Colonic mucosa (tissue), 4 donors: Measurements from ENCODE around the gene GSE1. TPM values are rescaled to one million over a fixed set of nuclear protein-coding genes. Genes with fewer than 3 reads are reported as not detected.

ENCODE experiments used
- DNase-seq: peaks from one replicate; pipeline ENCODE4 v3.0.0-alpha.2; 2020
- H3K27ac ChIP-seq: fragments of 200-600 bp; one replicate; pipeline ENCODE4 v1.8.0; 2021
- H3K27me3 ChIP-seq: fragments of 200-600 bp; one replicate; pipeline ENCODE4 v1.8.0; 2021
- H3K36me3 ChIP-seq: fragments of 200-600 bp; one replicate; pipeline ENCODE4 v1.8.0; 2021
- H3K4me1 ChIP-seq: fragments of 200-600 bp; one replicate; pipeline ENCODE4 v1.8.0; 2021; ENCODE audit warnings: mild to moderate bottlenecking
- H3K4me3 ChIP-seq: fragments of 200-600 bp; one replicate; pipeline ENCODE4 v1.8.0; 2021
- H3K9ac ChIP-seq, 2 donors: one replicate each; pipeline ENCODE4 v1.7.0; 2013; ENCODE audit warnings: control low read depth in 2 of 2, low read depth in 2 of 2, low read length in 2 of 2
- H3K9me3 ChIP-seq: fragments of 200-600 bp; one replicate; pipeline ENCODE4 v1.8.0; 2021
- intact Hi-C: fragments of 100-400 bp; cut with DNase I; formaldehyde crosslinking; loops from one replicate; pipeline ENCODE4 v1.14.1; 2022
- total RNA-seq, 2 donors: library from RNA; stranded (reverse); fragmentation: NEBNext Ultra II Directional in 1 of 2; extraction: Animal tissue kit (Norgen Biotek cat#: 25700) in 1 of 2; gene quantifications; one replicate each; pipeline ENCODE4 v1.2.1, GENCODE V29; 2021
- TF ChIP-seq, protein P1 (sequence below): fragments of 200-600 bp; IDR thresholded peaks from one replicate; pipeline ENCODE4 v1.8.0; 2022; ENCODE audit warnings: antibody characterized with exemption, mild to moderate bottlenecking
- donor health status: healthy.
- donor health status: DM: no; HTN: no; CAD: no.
- donor health status: DM: no; HTN: no; CAD: no.

The GSE1 gene
- total RNA-seq, 2 donors from 2014 or later = 79.2 to 103 TPM

DNA sequence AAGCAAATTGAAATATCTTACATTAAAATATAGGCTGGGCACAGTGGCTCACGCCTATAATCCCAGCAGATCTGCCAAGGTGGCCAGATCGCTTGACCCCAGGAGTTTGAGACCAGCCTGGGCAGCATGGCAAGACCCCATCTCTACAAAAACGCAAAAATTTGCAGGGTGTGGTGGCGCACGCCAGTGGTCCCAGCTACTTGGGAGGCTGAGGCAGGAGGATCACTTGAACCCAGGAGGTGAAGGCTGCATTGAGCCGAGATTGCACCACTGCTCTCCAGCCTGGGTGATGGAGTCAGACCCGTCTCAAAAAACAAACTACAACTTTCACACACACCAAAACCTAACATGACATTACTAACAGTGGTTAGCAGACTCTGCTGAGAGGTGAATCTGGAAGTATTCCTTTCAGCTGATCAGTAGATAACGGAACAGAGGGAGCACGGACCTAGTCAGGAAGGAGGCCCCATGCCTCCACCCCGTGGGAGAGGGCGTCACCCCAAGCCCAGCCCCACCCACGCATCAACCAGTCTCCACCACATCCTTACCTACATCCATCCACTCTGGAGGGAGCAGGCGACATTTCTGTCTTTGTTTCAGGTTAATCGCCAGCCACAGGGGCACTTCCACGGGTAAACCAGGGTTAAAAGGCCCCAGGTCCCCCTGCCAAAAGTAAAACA is 73.9 kb downstream of the GSE1 start:
- Histone ChIP-seq H3K9ac (no peak overlapping the region), H3K36me3 (no peaks in the 10 kb centered on the region), H3K4me1 (no peaks in the 10 kb centered on the region), H3K9me3 (no peaks in the 10 kb centered on the region), H3K4me3 (no peak overlapping the region), H3K27ac (no peak overlapping the region), H3K27me3 (no peaks in the 10 kb centered on the region)
- peak; percentile 51 for DNase-seq
- TF ChIP-seq, protein P1, sequence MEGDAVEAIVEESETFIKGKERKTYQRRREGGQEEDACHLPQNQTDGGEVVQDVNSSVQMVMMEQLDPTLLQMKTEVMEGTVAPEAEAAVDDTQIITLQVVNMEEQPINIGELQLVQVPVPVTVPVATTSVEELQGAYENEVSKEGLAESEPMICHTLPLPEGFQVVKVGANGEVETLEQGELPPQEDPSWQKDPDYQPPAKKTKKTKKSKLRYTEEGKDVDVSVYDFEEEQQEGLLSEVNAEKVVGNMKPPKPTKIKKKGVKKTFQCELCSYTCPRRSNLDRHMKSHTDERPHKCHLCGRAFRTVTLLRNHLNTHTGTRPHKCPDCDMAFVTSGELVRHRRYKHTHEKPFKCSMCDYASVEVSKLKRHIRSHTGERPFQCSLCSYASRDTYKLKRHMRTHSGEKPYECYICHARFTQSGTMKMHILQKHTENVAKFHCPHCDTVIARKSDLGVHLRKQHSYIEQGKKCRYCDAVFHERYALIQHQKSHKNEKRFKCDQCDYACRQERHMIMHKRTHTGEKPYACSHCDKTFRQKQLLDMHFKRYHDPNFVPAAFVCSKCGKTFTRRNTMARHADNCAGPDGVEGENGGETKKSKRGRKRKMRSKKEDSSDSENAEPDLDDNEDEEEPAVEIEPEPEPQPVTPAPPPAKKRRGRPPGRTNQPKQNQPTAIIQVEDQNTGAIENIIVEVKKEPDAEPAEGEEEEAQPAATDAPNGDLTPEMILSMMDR = no peak
- intact Hi-C loops = no loop called here

DNA sequence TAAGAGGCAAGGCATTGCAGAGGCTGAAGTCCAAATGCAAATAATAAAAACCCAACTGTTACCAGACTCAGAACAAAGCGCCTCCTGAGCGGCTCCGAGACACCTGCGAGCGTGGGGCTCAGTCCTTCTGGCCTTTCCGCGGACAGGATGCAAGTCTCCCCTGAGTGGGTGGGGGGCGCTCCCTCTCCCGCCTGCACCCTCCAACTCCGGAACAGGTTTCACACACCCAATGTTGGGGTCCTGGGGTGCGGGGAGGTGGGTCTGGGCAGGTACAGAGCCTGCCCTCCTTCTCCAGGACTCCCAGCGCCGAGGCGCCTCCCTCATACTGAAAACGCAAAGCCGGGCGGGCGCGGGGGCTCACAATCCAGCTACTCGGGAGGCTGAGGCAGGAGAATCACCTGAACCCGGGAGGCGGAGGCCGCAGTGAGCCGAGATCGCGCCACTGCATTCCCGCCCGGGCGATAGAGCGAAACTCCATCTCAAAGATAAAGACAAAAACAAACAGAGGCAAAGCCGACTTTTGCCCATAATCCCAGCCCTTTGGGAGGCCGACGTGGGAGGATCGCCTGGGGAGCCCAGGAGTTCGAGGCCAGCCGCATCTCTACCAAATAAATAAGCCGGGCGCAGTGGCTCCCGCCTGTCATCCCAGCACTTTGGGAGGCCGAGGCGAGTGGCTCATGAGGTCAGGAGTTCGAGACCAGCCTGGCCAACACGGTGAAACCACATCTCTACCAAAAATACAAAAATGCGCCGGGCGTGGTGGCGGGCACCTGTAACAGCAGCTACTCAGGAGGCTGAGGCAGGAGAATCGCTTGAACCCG is 74.7 kb downstream of the GSE1 start:
- Histone ChIP-seq H3K9ac (peak overlapping the region; percentile 26 to 38), H3K27me3 (no peaks in the 10 kb centered on the region), H3K27ac (no peak overlapping the region), H3K9me3 (no peaks in the 10 kb centered on the region), H3K4me1 (no peaks in the 10 kb centered on the region), H3K36me3 (no peaks in the 10 kb centered on the region), H3K4me3 (peak overlapping the region; percentile 65)
- intact Hi-C loops = no loop called here
- TF ChIP-seq, protein P1 = no peak
- DNase-seq = peak; percentile 53

DNA sequence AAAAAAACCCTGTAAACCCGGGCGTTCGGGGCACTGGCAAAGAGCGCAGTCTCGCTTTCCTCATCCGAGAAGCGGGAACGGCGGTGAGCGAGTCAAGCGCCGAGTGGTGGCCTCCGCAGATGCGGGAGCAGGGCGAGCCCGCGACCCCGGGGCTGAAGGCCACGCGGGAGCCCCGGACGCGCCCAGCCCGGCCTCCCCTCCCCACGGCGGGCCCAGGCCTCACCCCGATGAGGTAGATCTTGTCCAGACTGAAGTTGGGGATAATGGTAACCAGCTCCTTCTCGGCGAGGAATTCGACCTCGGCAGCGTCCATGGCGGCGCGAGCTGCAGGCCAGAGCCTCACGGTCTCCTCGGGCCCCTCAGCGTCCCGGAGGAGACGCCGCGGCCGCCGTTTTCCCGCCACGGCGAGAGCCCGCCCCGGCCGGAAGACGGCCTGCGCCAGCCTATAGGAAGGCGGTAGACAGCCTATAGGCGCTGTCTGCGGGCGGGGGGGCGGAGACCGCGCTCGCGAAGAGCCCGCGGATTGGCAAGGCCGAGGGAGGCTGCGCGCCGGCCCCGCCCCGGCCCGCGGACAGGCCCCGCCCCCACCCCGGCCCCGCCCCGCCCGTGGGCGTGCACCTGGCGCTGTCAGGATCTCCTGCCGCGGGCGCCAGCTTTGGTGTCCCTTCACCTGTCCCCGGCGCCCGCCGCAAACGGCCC is 75.6 kb downstream of the GSE1 start, which contains the start of gene GINS2:
Gene GINS2 (minus strand): TSS at position 369 of the 699 bp plus-strand sequence. CDS start 56 bp downstream, at position 313.
- Histone ChIP-seq H3K27ac (no peak within 1 kb of the TSS), H3K27me3 (no peaks in the 10 kb centered on the region), H3K4me3 (peak within 1 kb of the TSS; percentile 65), H3K9ac (peak within 1 kb of the TSS; percentile 38 to 55), H3K4me1 (no peaks in the 10 kb centered on the region), H3K9me3 (no peaks in the 10 kb centered on the region), H3K36me3 (no peaks in the 10 kb centered on the region)
- TF ChIP-seq, protein P1 = no peak
- intact Hi-C loops = no loop called here
- peak; percentile 91 for DNase-seq

DNA sequence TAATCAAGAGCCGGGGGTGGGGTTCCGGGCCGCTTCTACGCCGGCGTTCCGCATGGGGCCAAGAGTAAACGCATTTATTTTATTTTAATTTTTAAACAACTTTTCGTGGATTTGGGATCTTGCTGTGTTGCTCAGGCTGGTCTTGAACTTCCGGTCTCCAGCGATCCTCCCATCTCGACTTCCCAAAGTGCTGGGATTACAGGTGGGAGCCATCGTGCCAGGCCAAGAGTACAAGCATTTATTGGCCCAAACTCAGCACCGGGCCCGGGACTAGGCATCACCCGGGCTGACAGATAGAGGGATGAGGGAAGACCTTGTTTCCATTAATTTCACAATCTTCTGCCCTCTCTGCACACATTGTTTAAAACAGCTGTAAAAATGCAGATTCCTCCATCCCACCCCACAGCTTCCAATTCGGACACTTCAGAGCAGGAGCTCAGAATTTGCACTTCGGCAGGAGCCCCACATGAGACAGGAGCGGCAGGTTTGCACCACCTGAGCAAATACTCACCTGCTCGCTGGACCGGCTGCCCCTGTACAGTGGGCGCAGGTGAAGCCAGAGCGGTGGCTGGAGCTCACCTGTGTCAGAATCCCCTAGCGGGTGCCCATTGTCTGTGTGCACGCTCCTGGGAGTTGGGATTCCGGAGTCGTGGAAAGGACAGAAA is 76.3 kb downstream of the GSE1 start:
- no peak for DNase-seq

More for the DNA sequence above, 76.3 kb downstream of the GSE1 start:
- H3K4me1 ChIP-seq = no peaks in the 10 kb centered on the region
- TF ChIP-seq, protein P1 = no peak
- H3K4me3 ChIP-seq = peak overlapping the region; percentile 65
- intact Hi-C loops = no loop called here
- no peaks in the 10 kb centered on the region for H3K9me3 ChIP-seq
- peak overlapping the region in 1 of 2 donors; percentile 12 for H3K9ac ChIP-seq
- no peaks in the 10 kb centered on the region for H3K36me3 ChIP-seq
- no peak overlapping the region for H3K27ac ChIP-seq
- H3K27me3 ChIP-seq = no peaks in the 10 kb centered on the region
